Mammary epithelial cell (primary cell): Measurements from ENCODE around the gene IL37.

ENCODE experiments used
- EZH2 ChIP-seq: IDR thresholded peaks from 2 replicates; pipeline ENCODE4 v1.6.1; 2012; ENCODE audit warnings: low read length, inconsistent platforms, borderline replicate concordance
- TF ChIP-seq, protein P1 (sequence below), 2 donors: IDR thresholded peaks in 1 of 2; conservative IDR thresholded peaks in 1 of 2; 2 replicates each; pipeline ENCODE4 v1.5.1; 2011 to 2012; ENCODE audit warnings: inconsistent platforms in 2 of 2, low read length in 2 of 2, mild to moderate bottlenecking in 2 of 2, control low read depth in 1 of 2, low read depth in 1 of 2; ENCODE audit not compliant: insufficient read depth in 1 of 2; ENCODE audit errors: extremely low read depth in 1 of 2

DNA sequence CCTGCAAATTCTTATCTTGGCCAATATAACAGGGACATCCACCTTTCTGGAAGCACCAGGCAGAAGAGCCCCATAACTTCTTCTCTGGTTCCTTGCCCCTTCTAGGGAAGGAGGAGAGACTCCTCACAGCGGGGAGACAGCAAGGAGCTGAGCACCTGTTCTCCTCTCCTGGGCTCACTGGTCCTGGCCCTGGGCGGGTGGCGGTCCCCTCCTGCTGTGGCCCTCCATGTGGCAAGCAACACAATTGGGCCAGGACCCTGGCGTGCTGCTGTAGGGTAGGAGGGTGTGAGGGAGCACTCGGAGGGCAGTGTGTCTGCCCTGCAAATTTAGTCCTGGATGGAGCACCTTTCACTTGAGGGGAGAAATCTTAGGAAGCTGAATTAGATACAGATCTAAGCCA is 6.9 kb downstream of the IL37 start:
- TF ChIP-seq, protein P1, sequence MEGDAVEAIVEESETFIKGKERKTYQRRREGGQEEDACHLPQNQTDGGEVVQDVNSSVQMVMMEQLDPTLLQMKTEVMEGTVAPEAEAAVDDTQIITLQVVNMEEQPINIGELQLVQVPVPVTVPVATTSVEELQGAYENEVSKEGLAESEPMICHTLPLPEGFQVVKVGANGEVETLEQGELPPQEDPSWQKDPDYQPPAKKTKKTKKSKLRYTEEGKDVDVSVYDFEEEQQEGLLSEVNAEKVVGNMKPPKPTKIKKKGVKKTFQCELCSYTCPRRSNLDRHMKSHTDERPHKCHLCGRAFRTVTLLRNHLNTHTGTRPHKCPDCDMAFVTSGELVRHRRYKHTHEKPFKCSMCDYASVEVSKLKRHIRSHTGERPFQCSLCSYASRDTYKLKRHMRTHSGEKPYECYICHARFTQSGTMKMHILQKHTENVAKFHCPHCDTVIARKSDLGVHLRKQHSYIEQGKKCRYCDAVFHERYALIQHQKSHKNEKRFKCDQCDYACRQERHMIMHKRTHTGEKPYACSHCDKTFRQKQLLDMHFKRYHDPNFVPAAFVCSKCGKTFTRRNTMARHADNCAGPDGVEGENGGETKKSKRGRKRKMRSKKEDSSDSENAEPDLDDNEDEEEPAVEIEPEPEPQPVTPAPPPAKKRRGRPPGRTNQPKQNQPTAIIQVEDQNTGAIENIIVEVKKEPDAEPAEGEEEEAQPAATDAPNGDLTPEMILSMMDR (conservative IDR thresholded peaks at IDR 0.05 in 1 of 2, IDR thresholded peaks at IDR 0.05 in 1 of 2; ENCODE audit: extremely low read depth in 1 of 2, insufficient read depth in 1 of 2, low read depth in 1 of 2, low read length in 2 of 2): no peak
- TF ChIP-seq EZH2: no peak
